OCI-LY7 (cell line): Measurements from ENCODE around the gene ITGA3. TPM values are rescaled to one million over a fixed set of nuclear protein-coding genes. Genes with fewer than 3 reads are reported as not detected.

Experiments used
- BruUV-seq: library from RNA; stranded (reverse); fragments of 400-500 nt; replicated peaks from 2 replicates; lab custom pipeline; 2021; lab: Mats Ljungman, UMichigan
- CTCF ChIA-PET: fragments of 300-600 bp; sonication (Branson Sonifier 250); formaldehyde crosslinking; loops from one replicate; lab custom pipeline; 2022; ENCODE audit warnings: antibody characterized with exemption; ENCODE audit not compliant: unreplicated experiment; lab: Charles Lee
- POLR2A ChIA-PET: fragments of 300-600 bp; sonication (Branson Sonifier 250); formaldehyde crosslinking; loops from one replicate; lab custom pipeline; 2022; ENCODE audit warnings: antibody characterized with exemption; lab: Charles Lee
- DNase-seq: peaks from one replicate; pipeline ENCODE4 v3.0.0-alpha.2; 2015; ENCODE audit warnings: low spot score
- H2AFZ ChIP-seq: fragments of 200-600 bp; sonication (generic), shearing (Covaris generic); 2 replicates; pipeline ENCODE4 v1.6.1; 2014; ENCODE audit warnings: mild to moderate bottlenecking, antibody characterized with exemption, low read length, moderate library complexity
- H3K27ac ChIP-seq: fragments of 200-600 bp; sonication (generic); 2 replicates; pipeline ENCODE4 v1.5.1; 2014; ENCODE audit warnings: mixed run types, low read depth, mild to moderate bottlenecking, moderate library complexity, low read length, inconsistent platforms; ENCODE audit not compliant: poor library complexity, severe bottlenecking
- H3K36me3 ChIP-seq: fragments of 200-600 bp; sonication (generic); 2 replicates; pipeline ENCODE4 v1.6.1; 2014; ENCODE audit warnings: mild to moderate bottlenecking, antibody characterized with exemption, low read length, moderate library complexity, mixed read lengths; ENCODE audit not compliant: insufficient read depth
- H3K4me1 ChIP-seq: fragments of 200-600 bp; sonication (generic); 2 replicates; pipeline ENCODE4 v1.5.1; 2014; ENCODE audit warnings: mild to moderate bottlenecking, low read length; ENCODE audit not compliant: insufficient read depth, poor library complexity, severe bottlenecking
- H3K4me2 ChIP-seq: fragments of 200-600 bp; sonication (generic); 2 replicates; pipeline ENCODE4 v1.6.1; 2014; ENCODE audit warnings: mild to moderate bottlenecking, low read length
- H3K4me3 ChIP-seq: fragments of 200-600 bp; sonication (generic); 2 replicates; pipeline ENCODE4 v1.5.1; 2014; ENCODE audit warnings: mild to moderate bottlenecking, low read depth, low read length; ENCODE audit not compliant: poor library complexity, severe bottlenecking
- H3K79me2 ChIP-seq: fragments of 200-600 bp; sonication (generic); 2 replicates; pipeline ENCODE4 v1.6.1; 2016; ENCODE audit warnings: low read depth, mild to moderate bottlenecking, low read length, moderate library complexity, mixed read lengths; ENCODE audit not compliant: insufficient read depth
- H3K9me2 ChIP-seq: fragments of 200-600 bp; sonication (generic); 2 replicates; pipeline ENCODE4 v1.6.1; 2016; ENCODE audit warnings: mild to moderate bottlenecking, low read length, mixed read lengths; ENCODE audit not compliant: insufficient read depth
- H3K9me3 ChIP-seq: fragments of 200-600 bp; sonication (generic); 2 replicates; pipeline ENCODE4 v1.6.1; 2014; ENCODE audit warnings: mild to moderate bottlenecking, mixed run types, low read length, mixed read lengths
- H4K20me1 ChIP-seq: fragments of 200-600 bp; sonication (generic); 2 replicates; pipeline ENCODE4 v1.6.1; 2014; ENCODE audit warnings: mild to moderate bottlenecking, antibody characterized with exemption, low read length, moderate library complexity, mixed read lengths; ENCODE audit not compliant: insufficient read depth
- EZH2phosphoT487 ChIP-seq: fragments of 200-600 bp; sonication (generic); IDR thresholded peaks from 2 replicates; pipeline ENCODE4 v1.6.1; 2018; ENCODE audit warnings: low read depth, borderline replicate concordance, mild to moderate bottlenecking, mixed run types, antibody characterized with exemption, low read length, moderate library complexity, mixed read lengths
- intact Hi-C: fragments of 100-400 bp; cut with micrococcal nuclease; formaldehyde crosslinking; loops from one replicate; pipeline ENCODE4 v1.10.0; 2022; ENCODE audit not compliant: unreplicated experiment
- total RNA-seq, 2 experiments: library from RNA; depleted of rRNA in 1 of 2; stranded (reverse); fragments of >200 nt in 1 of 2; shearing (Covaris generic) in 1 of 2; gene quantifications; 2 replicates each; pipeline ENCODE4 v1.2.3, GENCODE V29; 2014 to 2022
- TF ChIP-seq, protein P1 (sequence below): fragments of 200-600 bp; sonication (generic); conservative IDR thresholded peaks from 2 replicates; pipeline ENCODE4 v1.5.1; 2014; ENCODE audit warnings: mild to moderate bottlenecking, antibody characterized with exemption, low read length, moderate library complexity, mixed read lengths

The ITGA3 gene
- total RNA-seq, 2 experiments from 2014 or later, result 15.2 to 30.7 TPM

DNA sequence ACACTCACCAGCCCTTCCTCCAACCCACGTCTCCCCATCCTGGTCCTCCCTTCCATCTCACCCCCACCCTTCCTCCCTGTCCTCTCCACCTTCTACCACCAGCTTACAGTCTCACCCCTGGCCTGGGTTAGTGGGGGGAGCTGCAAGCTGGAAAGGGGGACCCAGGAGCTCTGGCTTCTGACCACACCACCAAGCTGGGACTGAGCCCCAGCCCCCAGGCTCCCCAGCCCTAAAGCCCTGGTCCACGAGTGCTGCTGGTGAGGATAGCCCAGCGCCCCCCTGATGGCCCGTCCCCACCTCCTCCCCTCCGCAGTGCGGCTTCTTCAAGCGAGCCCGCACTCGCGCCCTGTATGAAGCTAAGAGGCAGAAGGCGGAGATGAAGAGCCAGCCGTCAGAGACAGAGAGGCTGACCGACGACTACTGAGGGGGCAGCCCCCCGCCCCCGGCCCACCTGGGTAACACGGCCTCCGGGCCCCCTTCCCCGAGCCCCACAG, 32.0 kb downstream of the ITGA3 start:
- Histone ChIP-seq H3K79me2 (no peaks in the 10 kb centered on the region), H4K20me1 (no peaks in the 10 kb centered on the region), H3K4me1 (no peaks in the 10 kb centered on the region), H3K4me3 (no peak overlapping the region), H3K36me3 (peaks cover 12% of the 10 kb centered on the region), H2AFZ (no peak overlapping the region), H3K9me3 (0 out of 2 replicates have a peak, but pooled peaks cover 1% of the 10 kb centered on the region), H3K4me2 (no peak overlapping the region), H3K27ac (no peak overlapping the region), H3K9me2 (no peaks in the 10 kb centered on the region)
- intact Hi-C loops, result loop anchor here (1.0 to 5.0 kb wide), 3 partner anchors 61 to 227 kb away; no protein-coding TSS in a partner anchor
- ChIA-PET CTCF (interaction anchor here (1.1 to 1.3 kb wide), 2 partner anchors 61 to 86 kb away, joined by 3 to 4 read pairs; no protein-coding TSS in a partner anchor), POLR2A (no interaction called here)
- no peak for DNase-seq
- no TSS peak for BruUV-seq
- TF ChIP-seq EZH2phosphoT487, result no peak
- TF ChIP-seq, protein P1, sequence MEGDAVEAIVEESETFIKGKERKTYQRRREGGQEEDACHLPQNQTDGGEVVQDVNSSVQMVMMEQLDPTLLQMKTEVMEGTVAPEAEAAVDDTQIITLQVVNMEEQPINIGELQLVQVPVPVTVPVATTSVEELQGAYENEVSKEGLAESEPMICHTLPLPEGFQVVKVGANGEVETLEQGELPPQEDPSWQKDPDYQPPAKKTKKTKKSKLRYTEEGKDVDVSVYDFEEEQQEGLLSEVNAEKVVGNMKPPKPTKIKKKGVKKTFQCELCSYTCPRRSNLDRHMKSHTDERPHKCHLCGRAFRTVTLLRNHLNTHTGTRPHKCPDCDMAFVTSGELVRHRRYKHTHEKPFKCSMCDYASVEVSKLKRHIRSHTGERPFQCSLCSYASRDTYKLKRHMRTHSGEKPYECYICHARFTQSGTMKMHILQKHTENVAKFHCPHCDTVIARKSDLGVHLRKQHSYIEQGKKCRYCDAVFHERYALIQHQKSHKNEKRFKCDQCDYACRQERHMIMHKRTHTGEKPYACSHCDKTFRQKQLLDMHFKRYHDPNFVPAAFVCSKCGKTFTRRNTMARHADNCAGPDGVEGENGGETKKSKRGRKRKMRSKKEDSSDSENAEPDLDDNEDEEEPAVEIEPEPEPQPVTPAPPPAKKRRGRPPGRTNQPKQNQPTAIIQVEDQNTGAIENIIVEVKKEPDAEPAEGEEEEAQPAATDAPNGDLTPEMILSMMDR, result no peak

DNA sequence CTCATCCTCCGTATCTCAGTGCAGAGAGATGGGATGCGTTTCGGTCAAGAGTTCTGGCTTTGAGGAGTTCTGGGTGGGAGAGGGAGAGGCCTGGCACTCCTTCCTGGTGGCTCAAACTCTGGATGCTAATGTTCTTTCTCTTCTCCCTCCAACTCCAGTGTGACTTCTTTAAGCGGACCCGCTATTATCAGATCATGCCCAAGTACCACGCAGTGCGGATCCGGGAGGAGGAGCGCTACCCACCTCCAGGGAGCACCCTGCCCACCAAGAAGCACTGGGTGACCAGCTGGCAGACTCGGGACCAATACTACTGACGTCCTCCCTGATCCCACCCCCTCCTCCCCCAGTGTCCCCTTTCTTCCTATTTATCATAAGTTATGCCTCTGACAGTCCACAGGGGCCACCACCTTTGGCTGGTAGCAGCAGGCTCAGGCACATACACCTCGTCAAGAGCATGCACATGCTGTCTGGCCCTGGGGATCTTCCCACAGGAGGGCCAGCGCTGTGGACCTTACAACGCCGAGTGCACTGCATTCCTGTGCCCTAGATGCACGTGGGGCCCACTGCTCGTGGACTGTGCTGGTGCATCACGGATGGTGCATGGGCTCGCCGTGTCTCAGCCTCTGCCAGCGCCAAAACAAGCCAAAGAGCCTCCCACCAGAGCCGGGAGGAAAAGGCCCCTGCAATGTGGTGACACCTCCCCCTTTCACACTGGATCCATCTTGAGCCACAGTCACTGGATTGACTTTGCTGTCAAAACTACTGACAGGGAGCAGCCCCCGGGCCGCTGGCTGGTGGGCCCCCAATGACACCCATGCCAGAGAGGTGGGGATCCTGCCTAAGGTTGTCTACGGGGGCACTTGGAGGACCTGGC, 33.3 kb downstream of the ITGA3 start:
- Histone ChIP-seq H3K9me3 (no peaks in the 10 kb centered on the region), H3K9me2 (no peaks in the 10 kb centered on the region), H3K4me3 (no peak overlapping the region), H3K4me1 (peaks cover 6% of the 10 kb centered on the region), H3K36me3 (peaks cover 8% of the 10 kb centered on the region; the same call in 1 of the 2 replicates), H3K79me2 (no peaks in the 10 kb centered on the region), H4K20me1 (no peaks in the 10 kb centered on the region), H3K27ac (no peak overlapping the region), H3K4me2 (no peak overlapping the region), H2AFZ (no peak overlapping the region)
- no TSS peak for BruUV-seq
- TF ChIP-seq, protein P1, result no peak
- TF ChIP-seq EZH2phosphoT487, result no peak
- POLR2A ChIA-PET, result no interaction called here
- CTCF ChIA-PET, result no interaction called here
- intact Hi-C loops, result loop anchor here (5.0 kb wide), 1 partner anchor 137 kb away; no protein-coding TSS in a partner anchor
- DNase-seq, result no peak
